22Rv1 (cell line): ENCODE measurements around the gene DHX16.

Source experiments
- H3K27ac ChIP-seq: fragments of 450-650 bp; 2 replicates; pipeline ENCODE4 v1.5.1; 2017
- CTCF ChIP-seq: fragments of 450-650 bp; IDR thresholded peaks from 2 replicates; pipeline ENCODE4 v1.5.1; 2017; ENCODE audit warnings: mild to moderate bottlenecking
- ZFX ChIP-seq: fragments of 450-650 bp; IDR thresholded peaks from 2 replicates; pipeline ENCODE4 v1.6.1; 2017; ENCODE audit warnings: antibody characterized with exemption, borderline replicate concordance

DHX16 gene

DNA sequence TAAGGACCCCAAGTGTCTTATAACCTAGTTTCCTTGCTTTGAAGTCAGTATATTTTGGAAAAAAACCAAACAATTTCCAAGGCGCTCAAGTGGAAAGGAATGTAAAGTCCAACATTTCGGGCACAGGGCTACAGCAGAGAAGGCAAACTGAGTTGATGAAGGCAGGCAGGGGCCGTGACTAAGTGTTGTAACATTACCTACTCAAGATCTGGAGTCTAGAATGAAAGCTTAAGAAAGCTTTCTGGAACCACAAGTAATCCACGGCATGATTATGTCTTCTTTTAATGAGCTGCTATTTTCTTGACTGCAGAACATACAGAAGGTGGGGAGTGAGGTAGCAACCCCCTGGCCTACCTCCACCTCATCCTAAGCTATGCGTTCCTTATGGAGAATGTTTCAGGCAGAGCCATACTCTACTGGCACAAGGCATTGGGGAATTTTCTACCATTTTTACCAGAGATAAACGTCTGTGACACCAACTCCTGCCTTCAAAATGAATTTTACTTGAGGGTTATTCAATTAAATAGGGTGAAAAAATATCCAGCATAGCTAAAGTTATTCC lies 60.0 kb downstream of the DHX16 start:
- peak overlapping the region; percentile 99 for H3K27ac ChIP-seq
- TF ChIP-seq CTCF: no peak
- no peak for TF ChIP-seq ZFX

- H3K27ac ChIP-seq: peak overlapping the region; percentile 99
- TF ChIP-seq CTCF (peak; percentile 61), ZFX (no peak)
These were observed 60.6 kb downstream of the DHX16 start for GRCh38 chr6:30612213-30612612.

- TF ChIP-seq CTCF (no peak), ZFX (no peak)
- peak overlapping the region; percentile 99 for H3K27ac ChIP-seq
These were observed 61.0 kb downstream of the DHX16 start for GRCh38 chr6:30611856-30612194.

DNA sequence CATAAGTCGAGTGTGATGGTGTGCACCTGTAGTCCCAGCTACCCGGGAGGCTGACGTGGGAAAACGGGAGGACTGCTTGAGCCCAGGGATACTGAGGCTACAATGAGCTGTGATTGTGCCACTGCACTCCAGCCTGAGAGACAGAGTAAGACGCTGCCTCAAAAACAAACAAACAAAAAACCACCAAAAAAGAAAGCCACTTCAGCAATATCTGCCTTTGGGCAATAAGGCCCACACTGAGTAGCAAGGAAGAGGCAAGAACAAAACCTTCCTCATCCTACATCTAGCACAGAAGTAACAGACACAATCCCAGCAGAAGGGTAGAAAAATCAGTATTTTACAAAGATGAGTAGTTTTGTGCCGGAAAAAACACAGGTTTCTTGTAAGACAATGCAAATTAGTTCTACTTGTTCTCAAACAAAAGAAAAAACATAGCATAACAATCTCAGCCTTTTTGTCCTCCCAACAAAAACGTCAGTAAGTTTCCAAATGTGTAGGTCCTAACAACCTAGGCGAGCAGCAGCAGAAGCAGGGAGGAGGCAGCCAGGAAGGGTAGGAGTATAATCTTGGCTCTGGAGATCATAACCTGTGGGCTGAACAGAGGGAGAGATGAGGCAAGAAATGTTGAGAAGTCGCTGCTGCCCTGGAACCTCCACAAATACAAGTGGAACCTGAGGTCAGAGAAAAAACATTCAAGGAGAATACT lies 61.5 kb downstream of the DHX16 start:
- no peak for TF ChIP-seq ZFX
- no peak for TF ChIP-seq CTCF
- H3K27ac ChIP-seq: peak overlapping the region; percentile 99; the same call in 1 of the 2 replicates

- TF ChIP-seq ZFX: no peak
- TF ChIP-seq CTCF: no peak
- no peak overlapping the region; the same call in 1 of the 2 replicates for H3K27ac ChIP-seq
These were observed 62.7 kb downstream of the DHX16 start for GRCh38 chr6:30610065-30610464.

- TF ChIP-seq CTCF (no peak), ZFX (no peak)
- no peak overlapping the region for H3K27ac ChIP-seq
These were observed 68.8 kb downstream of the DHX16 start for GRCh38 chr6:30603961-30604360.
